Neural cell (in vitro differentiated cells): ENCODE data around the gene IRF2BP1. TPM values are rescaled to one million over a fixed set of nuclear protein-coding genes. Genes with fewer than 3 reads are reported as not detected.

Experiments
- H2AFZ ChIP-seq: fragments of 200-600, 300-800 bp; sonication (generic), shearing (Covaris generic); 2 replicates; pipeline ENCODE4 v1.6.0; 2014; ENCODE audit warnings: low read depth, mild to moderate bottlenecking, antibody characterized with exemption, low read length, moderate library complexity
- H3F3A ChIP-seq: fragments of 200-600 bp; shearing (Covaris generic); 2 replicates; pipeline ENCODE4 v1.6.1; 2016; ENCODE audit warnings: mild to moderate bottlenecking, moderate library complexity, mixed read lengths, antibody characterized with exemption, low read length; ENCODE audit not compliant: insufficient read depth, poor library complexity, severe bottlenecking
- H3K27ac ChIP-seq: fragments of 200-600, 300-800 bp; sonication (generic), shearing (Covaris generic); 2 replicates; pipeline ENCODE4 v1.5.1; 2014; ENCODE audit warnings: mild to moderate bottlenecking, low read length, moderate library complexity
- H3K27me3 ChIP-seq: fragments of 300-800, 200-600 bp; sonication (generic), shearing (Covaris generic); 2 replicates; pipeline ENCODE4 v1.6.0; 2014; ENCODE audit warnings: mild to moderate bottlenecking, low read depth, low read length, moderate library complexity; ENCODE audit not compliant: insufficient read depth
- H3K36me3 ChIP-seq: fragments of 300-800, 200-600 bp; sonication (generic), shearing (Covaris generic); 2 replicates; pipeline ENCODE4 v1.5.1; 2014; ENCODE audit warnings: mild to moderate bottlenecking, antibody characterized with exemption, low read length, moderate library complexity; ENCODE audit not compliant: insufficient read depth
- H3K4me2 ChIP-seq: fragments of 300-800, 200-600 bp; sonication (generic), shearing (Covaris generic); 2 replicates; pipeline ENCODE4 v1.6.0; 2014; ENCODE audit warnings: mild to moderate bottlenecking, low read length
- H3K4me3 ChIP-seq: fragments of 300-800, 200-600 bp; sonication (generic), shearing (Covaris generic); 2 replicates; pipeline ENCODE4 v1.5.1; 2014; ENCODE audit warnings: mild to moderate bottlenecking, low read length, moderate library complexity
- H3K79me2 ChIP-seq: fragments of 200-600 bp; shearing (Covaris generic); replicated peaks from 2 replicates; pipeline ENCODE4 v1.6.0; 2014; ENCODE audit warnings: mild to moderate bottlenecking, low read length, moderate library complexity; ENCODE audit not compliant: insufficient read depth
- H3K9ac ChIP-seq: fragments of 300-800, 200-600 bp; sonication (generic), shearing (Covaris generic); 2 replicates; pipeline ENCODE4 v1.6.1; 2016; ENCODE audit warnings: mild to moderate bottlenecking, low read length, mixed read lengths
- H3K9me2 ChIP-seq: fragments of 200-600 bp; shearing (Covaris generic); 2 replicates; pipeline ENCODE4 v1.6.1; 2016; ENCODE audit warnings: mild to moderate bottlenecking, low read length, mixed read lengths; ENCODE audit not compliant: insufficient read depth
- H3K9me3 ChIP-seq: fragments of 200-600, 300-800 bp; sonication (generic), shearing (Covaris generic); 2 replicates; pipeline ENCODE4 v1.6.1; 2016; ENCODE audit warnings: mild to moderate bottlenecking, mixed run types, low read length, moderate library complexity, mixed read lengths
- H4K20me1 ChIP-seq: fragments of 200-600 bp; shearing (Covaris generic); 2 replicates; pipeline ENCODE4 v1.6.1; 2016; ENCODE audit warnings: mild to moderate bottlenecking, mixed run types; ENCODE audit not compliant: insufficient read depth
- EP300 ChIP-seq: fragments of 450-650 bp; conservative IDR thresholded peaks from 2 replicates; pipeline ENCODE4 v1.6.1; 2014; ENCODE audit warnings: antibody characterized with exemption, mild to moderate bottlenecking, moderate library complexity; ENCODE audit not compliant: poor library complexity, severe bottlenecking
- MXI1 ChIP-seq: fragments of 450-650 bp; conservative IDR thresholded peaks from 2 replicates; pipeline ENCODE4 v1.6.1; 2014; ENCODE audit warnings: antibody characterized with exemption, mild to moderate bottlenecking; ENCODE audit not compliant: poor library complexity, severe bottlenecking
- POLR2AphosphoS5 ChIP-seq: IDR thresholded peaks from 2 replicates; pipeline ENCODE4 v1.6.1; 2012
- RAD21 ChIP-seq: fragments of 450-650 bp; conservative IDR thresholded peaks from 2 replicates; pipeline ENCODE4 v1.6.1; 2014; ENCODE audit warnings: antibody characterized with exemption, mild to moderate bottlenecking, moderate library complexity
- SMC3 ChIP-seq: fragments of 450-650 bp; conservative IDR thresholded peaks from 2 replicates; pipeline ENCODE4 v1.6.1; 2014; ENCODE audit warnings: antibody characterized with exemption, mild to moderate bottlenecking, moderate library complexity; ENCODE audit not compliant: poor library complexity
- TAF1 ChIP-seq: IDR thresholded peaks from 2 replicates; pipeline ENCODE4 v1.6.1; 2012; ENCODE audit warnings: low read depth
- polyA plus RNA-seq: library from polyadenylated mRNA; depleted of rRNA; stranded (reverse); fragments of >200 nt; gene quantifications from 2 replicates; pipeline ENCODE4 v1.2.3, GENCODE V29; 2014
- TF ChIP-seq, protein P1 (sequence below): fragments of 450-650 bp; IDR thresholded peaks from 2 replicates; pipeline ENCODE4 v1.5.1; 2014; ENCODE audit warnings: antibody characterized with exemption, mild to moderate bottlenecking, moderate library complexity; ENCODE audit not compliant: poor library complexity, severe bottlenecking
- TF ChIP-seq, protein P2 (sequence below): IDR thresholded peaks from 2 replicates; pipeline ENCODE4 v1.6.1; 2012; ENCODE audit warnings: borderline replicate concordance

The IRF2BP1 gene
- polyA plus RNA-seq, 1 donor from 2014 or later, result 26.9 TPM

DNA sequence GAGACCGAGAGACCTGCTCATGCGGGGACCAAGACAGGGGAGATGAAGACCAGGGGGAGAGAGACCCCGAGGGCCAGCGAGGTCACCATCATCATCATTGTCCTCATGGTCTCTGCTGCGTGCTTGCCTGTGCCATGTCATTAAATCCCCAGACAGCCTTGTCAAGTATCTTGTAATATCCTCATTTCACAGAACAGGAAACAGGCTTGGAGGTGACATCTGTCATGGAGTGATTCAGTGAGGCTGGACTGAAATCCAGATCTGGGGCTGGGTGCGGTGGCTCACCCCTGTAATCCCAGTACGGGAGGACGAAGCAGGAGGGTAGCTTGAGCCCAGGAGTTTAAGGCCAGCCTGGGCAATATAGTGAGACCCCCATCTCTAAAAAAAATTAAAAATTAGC lies 34.5 kb upstream of the IRF2BP1 start:
- H3K27me3 ChIP-seq, result no peaks in the 10 kb centered on the region
- TF ChIP-seq, protein P1, sequence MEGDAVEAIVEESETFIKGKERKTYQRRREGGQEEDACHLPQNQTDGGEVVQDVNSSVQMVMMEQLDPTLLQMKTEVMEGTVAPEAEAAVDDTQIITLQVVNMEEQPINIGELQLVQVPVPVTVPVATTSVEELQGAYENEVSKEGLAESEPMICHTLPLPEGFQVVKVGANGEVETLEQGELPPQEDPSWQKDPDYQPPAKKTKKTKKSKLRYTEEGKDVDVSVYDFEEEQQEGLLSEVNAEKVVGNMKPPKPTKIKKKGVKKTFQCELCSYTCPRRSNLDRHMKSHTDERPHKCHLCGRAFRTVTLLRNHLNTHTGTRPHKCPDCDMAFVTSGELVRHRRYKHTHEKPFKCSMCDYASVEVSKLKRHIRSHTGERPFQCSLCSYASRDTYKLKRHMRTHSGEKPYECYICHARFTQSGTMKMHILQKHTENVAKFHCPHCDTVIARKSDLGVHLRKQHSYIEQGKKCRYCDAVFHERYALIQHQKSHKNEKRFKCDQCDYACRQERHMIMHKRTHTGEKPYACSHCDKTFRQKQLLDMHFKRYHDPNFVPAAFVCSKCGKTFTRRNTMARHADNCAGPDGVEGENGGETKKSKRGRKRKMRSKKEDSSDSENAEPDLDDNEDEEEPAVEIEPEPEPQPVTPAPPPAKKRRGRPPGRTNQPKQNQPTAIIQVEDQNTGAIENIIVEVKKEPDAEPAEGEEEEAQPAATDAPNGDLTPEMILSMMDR, result no peak
- TF ChIP-seq POLR2AphosphoS5, result peak; percentile 4
- H3K9ac ChIP-seq, result no peak overlapping the region
- H3F3A ChIP-seq, result no peaks in the 10 kb centered on the region
- no peak overlapping the region for H3K4me3 ChIP-seq
- H3K9me2 ChIP-seq, result no peaks in the 10 kb centered on the region
- no peak overlapping the region for H2AFZ ChIP-seq
- H3K36me3 ChIP-seq, result no peaks in the 10 kb centered on the region
- H3K79me2 ChIP-seq, result no peaks in the 10 kb centered on the region
- no peaks in the 10 kb centered on the region for H4K20me1 ChIP-seq
- H3K9me3 ChIP-seq, result no peaks in the 10 kb centered on the region
- no peak overlapping the region for H3K27ac ChIP-seq
- H3K4me2 ChIP-seq, result no peak overlapping the region

- Histone ChIP-seq H3K36me3 (no peaks in the 10 kb centered on the region), H3K27ac (no peak overlapping the region), H3K9ac (no peak overlapping the region), H3K9me2 (no peaks in the 10 kb centered on the region), H3K27me3 (no peaks in the 10 kb centered on the region), H4K20me1 (no peaks in the 10 kb centered on the region), H3K4me2 (no peak overlapping the region), H3K4me3 (no peak overlapping the region), H2AFZ (no peak overlapping the region), H3K9me3 (no peaks in the 10 kb centered on the region), H3F3A (no peaks in the 10 kb centered on the region), H3K79me2 (no peaks in the 10 kb centered on the region)
- TF ChIP-seq POLR2AphosphoS5 (peak; percentile 7), RAD21 (no peak)
Observed at GRCh38 chr19:45919678-45920077, 33.7 kb upstream of the IRF2BP1 start.

DNA sequence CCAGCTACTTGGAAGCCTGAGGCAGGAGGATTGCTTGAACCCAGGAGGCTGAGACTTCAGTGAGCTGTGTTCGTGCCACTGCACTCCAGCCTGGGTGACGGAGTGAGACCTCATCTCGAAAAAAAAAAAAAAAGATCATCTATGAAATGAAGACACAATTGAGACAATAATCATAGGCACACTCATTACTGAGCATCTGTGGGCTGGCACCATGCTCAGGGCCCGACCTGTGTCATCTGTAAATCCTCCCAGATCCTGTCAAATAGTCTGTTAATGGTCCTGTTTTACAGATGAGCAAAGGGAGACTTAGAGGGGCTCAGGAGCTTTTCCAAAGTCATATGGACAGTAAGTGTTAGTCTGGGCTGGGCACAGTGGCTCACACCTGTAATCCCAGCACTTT lies 32.8 kb upstream of the IRF2BP1 start:
- Histone ChIP-seq H3K4me3 (no peak overlapping the region), H3K9me3 (no peaks in the 10 kb centered on the region), H3F3A (no peaks in the 10 kb centered on the region), H4K20me1 (no peaks in the 10 kb centered on the region), H3K79me2 (no peaks in the 10 kb centered on the region), H3K36me3 (no peaks in the 10 kb centered on the region), H3K4me2 (no peak overlapping the region), H3K27me3 (no peaks in the 10 kb centered on the region), H3K9ac (no peak overlapping the region), H3K27ac (no peak overlapping the region), H2AFZ (no peak overlapping the region), H3K9me2 (no peaks in the 10 kb centered on the region)
- TF ChIP-seq, protein P2, sequence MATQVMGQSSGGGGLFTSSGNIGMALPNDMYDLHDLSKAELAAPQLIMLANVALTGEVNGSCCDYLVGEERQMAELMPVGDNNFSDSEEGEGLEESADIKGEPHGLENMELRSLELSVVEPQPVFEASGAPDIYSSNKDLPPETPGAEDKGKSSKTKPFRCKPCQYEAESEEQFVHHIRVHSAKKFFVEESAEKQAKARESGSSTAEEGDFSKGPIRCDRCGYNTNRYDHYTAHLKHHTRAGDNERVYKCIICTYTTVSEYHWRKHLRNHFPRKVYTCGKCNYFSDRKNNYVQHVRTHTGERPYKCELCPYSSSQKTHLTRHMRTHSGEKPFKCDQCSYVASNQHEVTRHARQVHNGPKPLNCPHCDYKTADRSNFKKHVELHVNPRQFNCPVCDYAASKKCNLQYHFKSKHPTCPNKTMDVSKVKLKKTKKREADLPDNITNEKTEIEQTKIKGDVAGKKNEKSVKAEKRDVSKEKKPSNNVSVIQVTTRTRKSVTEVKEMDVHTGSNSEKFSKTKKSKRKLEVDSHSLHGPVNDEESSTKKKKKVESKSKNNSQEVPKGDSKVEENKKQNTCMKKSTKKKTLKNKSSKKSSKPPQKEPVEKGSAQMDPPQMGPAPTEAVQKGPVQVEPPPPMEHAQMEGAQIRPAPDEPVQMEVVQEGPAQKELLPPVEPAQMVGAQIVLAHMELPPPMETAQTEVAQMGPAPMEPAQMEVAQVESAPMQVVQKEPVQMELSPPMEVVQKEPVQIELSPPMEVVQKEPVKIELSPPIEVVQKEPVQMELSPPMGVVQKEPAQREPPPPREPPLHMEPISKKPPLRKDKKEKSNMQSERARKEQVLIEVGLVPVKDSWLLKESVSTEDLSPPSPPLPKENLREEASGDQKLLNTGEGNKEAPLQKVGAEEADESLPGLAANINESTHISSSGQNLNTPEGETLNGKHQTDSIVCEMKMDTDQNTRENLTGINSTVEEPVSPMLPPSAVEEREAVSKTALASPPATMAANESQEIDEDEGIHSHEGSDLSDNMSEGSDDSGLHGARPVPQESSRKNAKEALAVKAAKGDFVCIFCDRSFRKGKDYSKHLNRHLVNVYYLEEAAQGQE, result no peak
- TF ChIP-seq POLR2AphosphoS5 (no peak), SMC3 (no peak), EP300 (no peak), TAF1 (no peak), MXI1 (no peak), RAD21 (no peak)
- TF ChIP-seq, protein P1, result no peak
